SK-N-SH (cell line): ENCODE measurements around the gene ACER2. TPM values are rescaled to one million over a fixed set of nuclear protein-coding genes. Genes with fewer than 3 reads are reported as not detected.

Experiments used
- CTCF ChIA-PET: fragments of 300-600, 350-600 bp; formaldehyde crosslinking; extraction: SDS; loops from one replicate; lab custom pipeline; 2021; lab: Yijun Ruan, JAX
- POLR2A ChIA-PET: fragments of 350-600 bp; sonication (Branson Sonifier 250); formaldehyde crosslinking; extraction: SDS; loops from one replicate; lab custom pipeline; 2020; ENCODE audit warnings: antibody characterized with exemption, inconsistent platforms; lab: Yijun Ruan, JAX
- DNase-seq: peaks from one replicate; pipeline ENCODE4 v3.0.0; 2012
- H2AFZ ChIP-seq: fragments of 200-600 bp; sonication (generic); 2 replicates; pipeline ENCODE4 v1.8.1; 2016; ENCODE audit warnings: antibody characterized with exemption, mild to moderate bottlenecking, low read depth
- H3F3A ChIP-seq: fragments of 200-600 bp; sonication (generic); replicated peaks from 2 replicates; pipeline ENCODE3; 2016; ENCODE audit warnings: antibody characterized with exemption, mild to moderate bottlenecking; ENCODE audit not compliant: insufficient read depth
- H3K27ac ChIP-seq, 2 experiments: fragments of 200-500 bp in 1 of 2; fragments of 200-600 bp in 1 of 2; sonication (Bioruptor generic) in 1 of 2; sonication (generic), shearing (Covaris generic) in 1 of 2; 2 replicates each; pipeline versions ENCODE4 v1.5.1 to v1.6.1; 2014 to 2016; ENCODE audit warnings: low read depth in 2 of 2, inconsistent platforms in 1 of 2, low read length in 1 of 2, mild to moderate bottlenecking in 1 of 2, mixed read lengths in 1 of 2
- H3K27me3 ChIP-seq: fragments of 200-600 bp; sonication (generic), shearing (Covaris generic); 2 replicates; pipeline ENCODE4 v1.6.1; 2016; ENCODE audit warnings: mixed run types; ENCODE audit not compliant: insufficient read depth
- H3K36me3 ChIP-seq, 2 experiments: fragments of 200-500 bp in 1 of 2; fragments of 200-600 bp in 1 of 2; sonication (Bioruptor generic) in 1 of 2; sonication (generic) in 1 of 2; replicated peaks in 1 of 2; 2 replicates each; pipeline versions ENCODE3 to v1.5.1; 2014 to 2016; ENCODE audit warnings: low read length in 1 of 2, mild to moderate bottlenecking in 1 of 2; ENCODE audit not compliant: insufficient read depth in 2 of 2, control insufficient read depth in 1 of 2
- H3K4me1 ChIP-seq, 2 experiments: fragments of 200-500 bp in 1 of 2; fragments of 200-600 bp in 1 of 2; sonication (Bioruptor generic) in 1 of 2; sonication (generic), shearing (Covaris generic) in 1 of 2; 2 replicates each; pipeline versions ENCODE4 v1.5.1 to v1.6.1; 2014 to 2016; ENCODE audit warnings: low read depth in 1 of 2, low read length in 1 of 2, mixed run types in 1 of 2; ENCODE audit not compliant: insufficient read depth in 2 of 2, control insufficient read depth in 1 of 2
- H3K4me2 ChIP-seq: fragments of 200-600 bp; sonication (generic), shearing (Covaris generic); 2 replicates; pipeline ENCODE4 v1.6.1; 2017; ENCODE audit warnings: mixed run types
- H3K4me3 ChIP-seq, 2 experiments: fragments of 200-500 bp in 1 of 2; fragments of 200-600 bp in 1 of 2; sonication (Bioruptor generic) in 1 of 2; sonication (generic), shearing (Covaris generic) in 1 of 2; 2 replicates each; pipeline versions ENCODE4 v1.5.1 to v1.8.1; 2014 to 2016; ENCODE audit warnings: low read depth in 2 of 2, inconsistent platforms in 1 of 2, low read length in 1 of 2, mild to moderate bottlenecking in 1 of 2, mixed read lengths in 1 of 2, moderate library complexity in 1 of 2
- H3K79me2 ChIP-seq: fragments of 200-600 bp; sonication (generic); 2 replicates; pipeline ENCODE4 v1.8.1; 2017; ENCODE audit warnings: mild to moderate bottlenecking; ENCODE audit not compliant: insufficient read depth
- H3K9ac ChIP-seq: fragments of 200-600 bp; sonication (generic); 2 replicates; pipeline ENCODE4 v1.6.1; 2017; ENCODE audit warnings: mixed run types
- H3K9me2 ChIP-seq: fragments of 200-600 bp; sonication (generic); 2 replicates; pipeline ENCODE4 v1.6.1; 2017; ENCODE audit warnings: mixed run types
- H3K9me3 ChIP-seq: fragments of 200-600 bp; sonication (generic); 2 replicates; pipeline ENCODE4 v1.6.1; 2017; ENCODE audit warnings: mixed run types, mild to moderate bottlenecking, moderate library complexity
- H4K20me1 ChIP-seq: fragments of 200-600 bp; sonication (generic); 2 replicates; pipeline ENCODE4 v1.6.1; 2017; ENCODE audit warnings: mild to moderate bottlenecking, mixed run types; ENCODE audit not compliant: insufficient read depth
- CHD2 ChIP-seq: fragments of 150-350 bp; IDR thresholded peaks from 2 replicates; pipeline ENCODE4 v1.6.1; 2018; ENCODE audit warnings: low read length; ENCODE audit not compliant: partially characterized antibody
- CTCF ChIP-seq: fragments of 200-600 bp; sonication (generic); IDR thresholded peaks from 2 replicates; pipeline ENCODE4 v1.6.1; 2017; ENCODE audit warnings: antibody characterized with exemption, mild to moderate bottlenecking, moderate library complexity
- FOXM1 ChIP-seq: IDR thresholded peaks from 2 replicates; pipeline ENCODE4 v1.4.0; 2012; ENCODE audit warnings: low read depth, mild to moderate bottlenecking
- GABPA ChIP-seq: IDR thresholded peaks from 2 replicates; pipeline ENCODE4 v1.4.0; 2012; ENCODE audit warnings: low read depth, mild to moderate bottlenecking
- MEF2A ChIP-seq: IDR thresholded peaks from 2 replicates; pipeline ENCODE4 v1.4.0; 2012; ENCODE audit warnings: low read depth, borderline replicate concordance
- MXI1 ChIP-seq: IDR thresholded peaks from 2 replicates; pipeline ENCODE4 v1.6.1; 2012; ENCODE audit warnings: mild to moderate bottlenecking, low read depth, low read length, improper control_type of control experiment
- NFIC ChIP-seq: IDR thresholded peaks from 2 replicates; pipeline ENCODE4 v1.4.0; 2012; ENCODE audit warnings: borderline replicate concordance
- POLR2AphosphoS5 ChIP-seq: IDR thresholded peaks from 2 replicates; pipeline ENCODE4 v1.6.1; 2012; ENCODE audit warnings: low read depth, low read length
- RAD21 ChIP-seq: IDR thresholded peaks from 2 replicates; pipeline ENCODE4 v1.6.1; 2012; ENCODE audit warnings: mild to moderate bottlenecking, low read length
- SMC3 ChIP-seq: IDR thresholded peaks from 2 replicates; pipeline ENCODE4 v1.6.1; 2012; ENCODE audit warnings: low read depth, low read length, improper control_type of control experiment
- TEAD4 ChIP-seq: IDR thresholded peaks from 2 replicates; pipeline ENCODE4 v1.4.0; 2012; ENCODE audit warnings: mild to moderate bottlenecking, borderline replicate concordance; ENCODE audit not compliant: insufficient read depth
- ZBTB33 ChIP-seq: IDR thresholded peaks from 2 replicates; pipeline ENCODE4 v1.4.0; 2012; ENCODE audit warnings: low read depth, borderline replicate concordance
- WGBS: methylation state at CpG from one replicate; pipeline ENCODE4 v1.1.6; 2017; ENCODE audit warnings: low lambda C conversion rate; 5-methylcytosine and 5-hydroxymethylcytosine counted together
- polyA plus RNA-seq, 3 experiments: library from polyadenylated mRNA; depleted of rRNA; stranded (reverse); fragments of >200 nt; gene quantifications; 2 replicates each; pipeline ENCODE4 v1.2.3, GENCODE V29; 2012

The ACER2 gene
- polyA plus RNA-seq, 1 of the 3 experiments (the other 2 are of a cell fraction) = 1.3 TPM

GRCh38 chr9:19404283-19405075 is 4.3 kb upstream of the ACER2 start:
- WGBS = 56% methylated on average over 3 of the region's 4 CpGs
- H3K4me3 ChIP-seq = no peak overlapping the region
- no peaks in the 10 kb centered on the region; the same call in 1 of the 2 replicates for H3K27me3 ChIP-seq
- peaks cover 0 to 5% of the 10 kb centered on the region in 2 experiments; a peak in 1 of 4 replicates for H3K4me1 ChIP-seq
- POLR2A ChIA-PET = no interaction called here
- no peaks in the 10 kb centered on the region for H3K9me2 ChIP-seq
- DNase-seq = no peak
- H3K9ac ChIP-seq = no peak overlapping the region
- H3K27ac ChIP-seq = no peak overlapping the region
- H3K36me3 ChIP-seq = peaks cover 0 to 4% of the 10 kb centered on the region in 2 experiments
- H2AFZ ChIP-seq = no peak overlapping the region
- no peaks in the 10 kb centered on the region for H3K9me3 ChIP-seq
- H3K4me2 ChIP-seq = no peak overlapping the region
- no peaks in the 10 kb centered on the region for H3K79me2 ChIP-seq
- TF ChIP-seq MXI1 (no peak), CTCF (no peak), MEF2A (no peak), FOXM1 (no peak), ZBTB33 (no peak), RAD21 (no peak), POLR2AphosphoS5 (no peak), TEAD4 (no peak), NFIC (no peak)
- CTCF ChIA-PET = no interaction called here
- no peaks in the 10 kb centered on the region for H4K20me1 ChIP-seq
- no peaks in the 10 kb centered on the region for H3F3A ChIP-seq

GRCh38 chr9:19405771-19406170 is 3.0 kb upstream of the ACER2 start:
- Histone ChIP-seq H2AFZ (no peak overlapping the region), H3K4me2 (no peak overlapping the region), H3K4me3 (no peak overlapping the region), H3K27ac (no peak overlapping the region), H3F3A (no peaks in the 10 kb centered on the region), H3K9me3 (no peaks in the 10 kb centered on the region), H3K36me3 (peaks cover 0 to 4% of the 10 kb centered on the region in 2 experiments), H3K27me3 (no peaks in the 10 kb centered on the region; the same call in 1 of the 2 replicates), H4K20me1 (no peaks in the 10 kb centered on the region)
- ChIA-PET POLR2A (no interaction called here), CTCF (no interaction called here)
- DNase-seq = no peak
- 76% methylated on average over 1 of the region's 1 CpG for WGBS
- TF ChIP-seq SMC3 = no peak
- no peak for TF ChIP-seq MEF2A
- no peak for TF ChIP-seq GABPA
- TF ChIP-seq CHD2 = no peak
- TF ChIP-seq, all 33 proteins: peak for 0
- Histone ChIP-seq H3K79me2 (no peaks in the 10 kb centered on the region), H3K9ac (no peak overlapping the region), H3K9me2 (no peaks in the 10 kb centered on the region), H3K4me1 (peaks cover 0 to 11% of the 10 kb centered on the region in 2 experiments; a peak in 1 of 4 replicates)
